C4-2B (cell line): Measurements from ENCODE around the gene ANKS6.

Experiments
- H3K27ac ChIP-seq: fragments of 450-650 bp; 2 replicates; pipeline ENCODE4 v1.5.1; 2017
- ZFX ChIP-seq: fragments of 450-650 bp; IDR thresholded peaks from 2 replicates; pipeline ENCODE4 v1.6.1; 2017
- TF ChIP-seq, protein P1 (sequence below): fragments of 450-650 bp; conservative IDR thresholded peaks from 2 replicates; pipeline ENCODE4 v1.5.1; 2017; ENCODE audit warnings: mild to moderate bottlenecking

The ANKS6 gene

DNA sequence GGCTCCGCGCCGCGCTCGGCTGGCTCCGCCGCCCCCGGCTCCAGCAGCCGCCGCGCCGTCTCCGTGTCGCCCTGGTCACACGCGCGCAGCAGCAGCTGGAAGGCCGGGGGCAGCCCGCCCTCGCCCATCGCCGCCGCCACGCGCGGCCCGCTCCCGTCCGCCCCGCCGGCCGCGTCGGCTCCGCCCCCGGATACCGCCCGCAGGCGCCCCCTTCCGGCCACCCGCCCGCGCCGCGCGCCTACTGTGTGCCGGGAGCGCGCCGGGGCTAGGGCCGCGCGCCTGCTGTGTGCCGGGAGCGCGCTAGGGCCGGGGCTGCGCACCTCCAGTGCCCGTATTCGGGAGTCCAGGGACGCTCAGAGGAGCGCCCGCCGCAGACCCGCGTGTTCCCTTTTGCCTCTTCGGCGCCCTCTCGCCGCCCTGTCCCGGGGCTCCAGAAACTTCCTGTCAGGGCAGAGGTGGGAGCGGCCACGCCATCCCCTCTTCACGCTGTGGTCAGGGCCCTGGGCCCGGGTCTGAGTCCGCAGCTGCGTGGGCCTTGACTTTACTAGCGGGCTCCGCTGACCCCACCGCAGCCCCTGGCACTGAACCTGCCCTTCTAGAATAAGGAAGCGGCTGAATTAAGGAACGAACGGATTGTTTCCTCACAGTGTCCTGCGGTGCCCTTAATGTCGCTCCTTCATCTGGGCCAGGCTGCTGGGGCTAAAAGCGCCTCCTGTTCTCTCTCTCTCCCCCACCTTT lies at the start of gene ANKS6:
Gene ANKS6, minus strand, starts transcription at position 192 of the 738 bp plus-strand sequence. Its CDS starts 64 bp downstream, at position 128.
- peak within 1 kb of the TSS; percentile 53 for H3K27ac ChIP-seq
- TF ChIP-seq, protein P1, sequence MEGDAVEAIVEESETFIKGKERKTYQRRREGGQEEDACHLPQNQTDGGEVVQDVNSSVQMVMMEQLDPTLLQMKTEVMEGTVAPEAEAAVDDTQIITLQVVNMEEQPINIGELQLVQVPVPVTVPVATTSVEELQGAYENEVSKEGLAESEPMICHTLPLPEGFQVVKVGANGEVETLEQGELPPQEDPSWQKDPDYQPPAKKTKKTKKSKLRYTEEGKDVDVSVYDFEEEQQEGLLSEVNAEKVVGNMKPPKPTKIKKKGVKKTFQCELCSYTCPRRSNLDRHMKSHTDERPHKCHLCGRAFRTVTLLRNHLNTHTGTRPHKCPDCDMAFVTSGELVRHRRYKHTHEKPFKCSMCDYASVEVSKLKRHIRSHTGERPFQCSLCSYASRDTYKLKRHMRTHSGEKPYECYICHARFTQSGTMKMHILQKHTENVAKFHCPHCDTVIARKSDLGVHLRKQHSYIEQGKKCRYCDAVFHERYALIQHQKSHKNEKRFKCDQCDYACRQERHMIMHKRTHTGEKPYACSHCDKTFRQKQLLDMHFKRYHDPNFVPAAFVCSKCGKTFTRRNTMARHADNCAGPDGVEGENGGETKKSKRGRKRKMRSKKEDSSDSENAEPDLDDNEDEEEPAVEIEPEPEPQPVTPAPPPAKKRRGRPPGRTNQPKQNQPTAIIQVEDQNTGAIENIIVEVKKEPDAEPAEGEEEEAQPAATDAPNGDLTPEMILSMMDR, result peak; percentile 95
- TF ChIP-seq ZFX, result peak; percentile 18; the same call in 1 of the 2 replicates

GRCh38 chr9:98846081-98846480 lies 49.7 kb upstream of the ANKS6 start:
- TF ChIP-seq, protein P1, result no peak
- TF ChIP-seq ZFX, result no peak
- H3K27ac ChIP-seq, result no peak overlapping the region

DNA sequence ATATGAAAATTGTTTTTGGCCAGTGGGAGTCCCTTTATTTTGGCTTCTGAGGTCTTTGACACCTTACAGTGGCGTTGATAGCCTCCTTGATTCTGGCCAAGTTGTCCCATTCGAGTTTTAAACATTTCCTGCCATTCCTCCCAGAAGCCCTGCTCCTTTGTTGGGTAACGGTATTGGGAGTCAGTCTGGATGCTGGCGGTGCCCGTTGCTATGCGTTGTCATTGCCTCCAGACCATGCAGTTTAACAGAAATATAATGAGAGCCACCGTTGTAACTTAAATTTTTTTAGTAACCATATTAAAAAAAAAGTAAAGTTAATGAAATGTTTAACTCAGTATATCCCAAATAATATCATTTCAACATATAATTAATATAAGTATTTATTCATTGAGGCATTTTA lies 46.2 kb upstream of the ANKS6 start:
- H3K27ac ChIP-seq, result no peak overlapping the region
- TF ChIP-seq, protein P1, result no peak
- TF ChIP-seq ZFX, result no peak

- H3K27ac ChIP-seq, result no peak overlapping the region
These were observed 43.4 kb upstream of the ANKS6 start for GRCh38 chr9:98839724-98840123.

GRCh38 chr9:98838868-98839565 lies 42.7 kb upstream of the ANKS6 start:
- H3K27ac ChIP-seq, result no peak overlapping the region
- TF ChIP-seq, protein P1, result no peak
- no peak for TF ChIP-seq ZFX

More at GRCh38 chr9:98839724-98840123, 43.4 kb upstream of the ANKS6 start:
- TF ChIP-seq ZFX, result no peak
- TF ChIP-seq, protein P1, result no peak

DNA sequence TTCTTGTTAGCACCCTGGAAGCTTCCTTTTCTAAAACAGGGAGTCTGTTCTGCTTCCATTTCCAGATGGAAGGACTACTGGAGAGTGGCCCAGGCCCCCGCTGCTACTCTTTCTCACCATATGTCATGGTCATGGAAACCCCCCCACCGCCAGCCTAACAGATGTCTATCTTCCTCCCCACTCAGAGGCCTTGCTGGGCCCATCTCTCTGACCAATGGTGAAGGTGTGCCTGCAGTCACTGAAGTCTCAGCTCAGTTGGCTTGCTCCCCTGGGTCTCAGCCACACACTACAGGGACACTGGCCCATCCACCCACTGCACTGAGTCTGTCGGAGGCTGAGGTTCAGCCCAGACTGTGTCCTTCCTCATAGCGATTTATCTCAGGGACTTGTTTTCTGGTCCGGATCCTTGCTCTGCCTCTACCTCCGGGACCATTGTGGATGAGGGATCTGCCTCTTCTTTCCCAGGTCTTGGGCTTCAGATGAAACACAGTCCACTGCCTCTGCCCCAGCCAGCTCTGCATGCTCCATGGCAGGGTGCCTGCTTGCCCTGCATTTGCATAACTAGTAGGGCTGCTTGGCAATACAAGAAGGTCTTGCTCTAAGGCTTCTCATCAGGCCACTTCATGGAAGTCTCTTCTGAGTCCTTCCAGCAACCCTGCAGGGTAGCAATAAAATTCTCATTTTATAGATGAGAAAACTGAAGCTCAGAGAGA lies 42.0 kb upstream of the ANKS6 start:
- TF ChIP-seq ZFX, result no peak
- TF ChIP-seq, protein P1, result no peak
- H3K27ac ChIP-seq, result no peak overlapping the region

GRCh38 chr9:98837516-98837915 lies 41.2 kb upstream of the ANKS6 start:
- no peak overlapping the region for H3K27ac ChIP-seq
- TF ChIP-seq, protein P1, result no peak
- TF ChIP-seq ZFX, result no peak
